MM.1S (cell line): Measurements from ENCODE around the gene COPG1.
"Not testable (repeated sequence)": the region's sequence is repeated elsewhere in the genome, so short reads cannot be mapped to it uniquely, and the experiment has no call there.

ENCODE experiments used
- DNase-seq: peaks from one replicate; pipeline ENCODE4 v3.0.0-alpha.2; 2015
- H2AFZ ChIP-seq: fragments of 300-600 bp; sonication (generic); 2 replicates; pipeline ENCODE4 v1.6.0; 2016; ENCODE audit warnings: antibody characterized with exemption, low read length
- H3F3A ChIP-seq: fragments of 300-600 bp; sonication (generic); 2 replicates; pipeline ENCODE4 v1.6.1; 2016; ENCODE audit warnings: mild to moderate bottlenecking, antibody characterized with exemption, low read length, moderate library complexity, mixed read lengths; ENCODE audit not compliant: insufficient read depth
- H3K27ac ChIP-seq: fragments of 300-600 bp; sonication (generic); 2 replicates; pipeline ENCODE4 v1.5.1; 2016; ENCODE audit warnings: mild to moderate bottlenecking, low read length
- H3K27me3 ChIP-seq: fragments of 300-600 bp; sonication (generic); replicated peaks from 2 replicates; pipeline ENCODE4 v1.6.0; 2016; ENCODE audit warnings: low read length; ENCODE audit not compliant: insufficient read depth
- H3K36me3 ChIP-seq: fragments of 300-600 bp; sonication (generic); replicated peaks from 2 replicates; pipeline ENCODE4 v1.6.1; 2016; ENCODE audit warnings: mild to moderate bottlenecking, low read length, mixed read lengths; ENCODE audit not compliant: insufficient read depth
- H3K4me1 ChIP-seq: fragments of 300-600 bp; sonication (generic); 2 replicates; pipeline ENCODE4 v1.6.1; 2016; ENCODE audit warnings: low read length, mixed read lengths
- H3K4me2 ChIP-seq: fragments of 300-600 bp; sonication (generic); 2 replicates; pipeline ENCODE4 v1.6.0; 2016; ENCODE audit warnings: low read depth, low read length
- H3K4me3 ChIP-seq: fragments of 300-600 bp; sonication (generic); 2 replicates; pipeline ENCODE4 v1.5.1; 2016; ENCODE audit warnings: low read length, mixed read lengths
- H3K79me2 ChIP-seq: fragments of 300-600 bp; sonication (generic); 2 replicates; pipeline ENCODE4 v1.6.1; 2016; ENCODE audit warnings: mixed run types, low read length, mixed read lengths
- H3K9ac ChIP-seq: fragments of 300-600 bp; sonication (generic); 2 replicates; pipeline ENCODE4 v1.6.1; 2016; ENCODE audit warnings: low read length, mixed read lengths
- H3K9me2 ChIP-seq: fragments of 300-600 bp; sonication (generic); replicated peaks from 2 replicates; pipeline ENCODE4 v1.6.1; 2016; ENCODE audit warnings: mild to moderate bottlenecking, low read length, mixed read lengths; ENCODE audit not compliant: insufficient read depth
- H3K9me3 ChIP-seq: fragments of 300-600 bp; sonication (generic); replicated peaks from 2 replicates; pipeline ENCODE4 v1.6.1; 2016; ENCODE audit warnings: mild to moderate bottlenecking, low read length, mixed read lengths; ENCODE audit not compliant: insufficient read depth
- H4K20me1 ChIP-seq: fragments of 300-600 bp; sonication (generic); 2 replicates; pipeline ENCODE4 v1.6.1; 2016; ENCODE audit warnings: mild to moderate bottlenecking, low read length, moderate library complexity, mixed read lengths; ENCODE audit not compliant: insufficient read depth
- CTCF ChIP-seq: fragments of 300-600 bp; sonication (generic); IDR thresholded peaks from 2 replicates; pipeline ENCODE4 v1.5.1; 2016; ENCODE audit warnings: antibody characterized with exemption, low read length, mixed read lengths
- EZH2 ChIP-seq: fragments of 300-600 bp; sonication (generic); optimal IDR thresholded peaks from 2 replicates; pipeline ENCODE3; 2017; ENCODE audit warnings: low read depth, mild to moderate bottlenecking, antibody characterized with exemption, low read length, mixed read lengths
- EZH2phosphoT487 ChIP-seq: fragments of 300-600 bp; sonication (generic); IDR thresholded peaks from 2 replicates; pipeline ENCODE4 v1.6.1; 2018; ENCODE audit warnings: antibody characterized with exemption, low read length

Gene COPG1

GRCh38 chr3:129240436-129240835 is 9.0 kb upstream of the COPG1 start:
- no peaks in the 10 kb centered on the region for H3K36me3 ChIP-seq
- no peak overlapping the region for H3K9ac ChIP-seq
- H3K79me2 ChIP-seq = peaks cover 4% of the 10 kb centered on the region
- no peaks in the 10 kb centered on the region for H3K27me3 ChIP-seq
- H3K4me2 ChIP-seq = no peak overlapping the region
- peaks cover 18% of the 10 kb centered on the region for H3K4me1 ChIP-seq
- H3K4me3 ChIP-seq = no peak overlapping the region
- no peaks in the 10 kb centered on the region for H3K9me2 ChIP-seq
- H2AFZ ChIP-seq = no peak overlapping the region
- H3K27ac ChIP-seq = no peak overlapping the region
- TF ChIP-seq EZH2 (no peak), EZH2phosphoT487 (no peak), CTCF (no peak)
- no peak for DNase-seq
- H3F3A ChIP-seq = peaks cover 6% of the 10 kb centered on the region; the same call in 1 of the 2 replicates
- no peaks in the 10 kb centered on the region for H3K9me3 ChIP-seq
- H4K20me1 ChIP-seq = no peaks in the 10 kb centered on the region

GRCh38 chr3:129245141-129245540 is 4.3 kb upstream of the COPG1 start:
- H3K4me2 ChIP-seq = peak overlapping the region; percentile 21; the same call in 1 of the 2 replicates
- no peak overlapping the region for H3K27ac ChIP-seq
- peaks cover 11% of the 10 kb centered on the region for H3K4me1 ChIP-seq
- H3K79me2 ChIP-seq = peaks cover 28% of the 10 kb centered on the region
- no peaks in the 10 kb centered on the region for H3K27me3 ChIP-seq
- H3K4me3 ChIP-seq = no peak overlapping the region
- H2AFZ ChIP-seq = no peak overlapping the region
- no peaks in the 10 kb centered on the region for H3K36me3 ChIP-seq
- H4K20me1 ChIP-seq = no peaks in the 10 kb centered on the region
- no peak for DNase-seq
- H3K9ac ChIP-seq = no peak overlapping the region
- H3K9me2 ChIP-seq = no peaks in the 10 kb centered on the region
- TF ChIP-seq CTCF (no peak), EZH2phosphoT487 (no peak), EZH2 (no peak)
- H3K9me3 ChIP-seq = no peaks in the 10 kb centered on the region
- no peaks in the 10 kb centered on the region for H3F3A ChIP-seq

- not testable (repeated sequence) for H3K9me3 ChIP-seq, H3K4me3 ChIP-seq, H4K20me1 ChIP-seq, H3K9ac ChIP-seq, H3K27me3 ChIP-seq, H3K36me3 ChIP-seq, H3K27ac ChIP-seq, H3F3A ChIP-seq, H3K9me2 ChIP-seq
- peaks cover 16% of the 10 kb centered on the region for H3K4me1 ChIP-seq
- H2AFZ ChIP-seq = 0 out of 2 replicates have a peak overlapping the region, but pooled peaks have one; percentile 2
- H3K4me2 ChIP-seq = peak overlapping the region; percentile 21
- TF ChIP-seq CTCF = peak; percentile 88
- H3K79me2 ChIP-seq = peaks cover 34% of the 10 kb centered on the region
- DNase-seq = peak; percentile 84
Measured at GRCh38 chr3:129245641-129246306, 3.6 kb upstream of the COPG1 start.
